Activated CD4-positive, alpha-beta memory T cell treated with anti-CD3 and anti-CD28 coated beads, Interleukin-2, amount 10 ng/mL, durations not matched to agents 7 days and 5 days (primary cell): ENCODE results near the gene IFIT5. TPM values are rescaled to one million over a fixed set of nuclear protein-coding genes. Genes with fewer than 3 reads are reported as not detected.
"Not testable (repeated sequence)": the region's sequence is repeated elsewhere in the genome, so short reads cannot be mapped to it uniquely, and the experiment has no call there.

ENCODE experiments used
- CTCF ChIA-PET: fragments of 350-600 bp; sonication (Branson Sonifier 250); formaldehyde crosslinking; loops from one replicate; lab custom pipeline; 2021; ENCODE audit warnings: antibody characterized with exemption, inconsistent platforms; lab: Charles Lee
- POLR2A ChIA-PET: fragments of 350-600 bp; sonication (Branson Sonifier 250); formaldehyde crosslinking; loops from one replicate; lab custom pipeline; 2021; ENCODE audit warnings: antibody characterized with exemption; lab: Charles Lee
- DNase-seq: peaks from one replicate; pipeline ENCODE4 v3.0.0-alpha.2; 2020
- H3K27ac Mint-ChIP-seq: one replicate; pipeline ENCODE4 v1.8.0; 2021; ENCODE audit warnings: mild to moderate bottlenecking, mixed read lengths
- H3K27me3 Mint-ChIP-seq: one replicate; pipeline ENCODE4 v1.8.0; 2021; ENCODE audit warnings: mixed read lengths
- H3K36me3 Mint-ChIP-seq: one replicate; pipeline ENCODE4 v1.8.0; 2021; ENCODE audit warnings: low read depth, mixed read lengths
- H3K4me1 Mint-ChIP-seq: one replicate; pipeline ENCODE4 v1.8.0; 2021; ENCODE audit warnings: mixed read lengths
- H3K4me3 Mint-ChIP-seq: one replicate; pipeline ENCODE4 v1.8.0; 2021; ENCODE audit warnings: mild to moderate bottlenecking, mixed read lengths
- H3K9me3 Mint-ChIP-seq: one replicate; pipeline ENCODE4 v1.8.0; 2021; ENCODE audit warnings: mixed read lengths
- total RNA-seq, 2 experiments: library from RNA; stranded (reverse); gene quantifications; one replicate each; pipeline ENCODE4 v1.2.3, GENCODE V29; 2021

IFIT5 gene
- total RNA-seq, 2 experiments from 2014 or later, result 44.0 to 45.1 TPM

- CTCF ChIA-PET, result interaction anchor here (0.9 kb wide), 1 partner anchor 15 kb away, joined by 3 read pairs; no protein-coding TSS in a partner anchor
- POLR2A ChIA-PET, result interaction anchor here (1.6 kb wide), 1 partner anchor 34 kb away, joined by 3 read pairs; no protein-coding TSS in a partner anchor
- peaks cover 2% of the 10 kb centered on the region for H3K4me1 Mint-ChIP-seq
- peaks cover 7% of the 10 kb centered on the region for H3K27me3 Mint-ChIP-seq
- H3K27ac Mint-ChIP-seq, result no peak overlapping the region
- H3K9me3 Mint-ChIP-seq, result no peaks in the 10 kb centered on the region
- no peak for DNase-seq
- no peak overlapping the region for H3K4me3 Mint-ChIP-seq
- no peaks in the 10 kb centered on the region for H3K36me3 Mint-ChIP-seq
Measured at GRCh38 chr10:89384474-89385340, 29.7 kb upstream of the IFIT5 start.

GRCh38 chr10:89388806-89389205, 25.6 kb upstream of the IFIT5 start:
- CTCF ChIA-PET, result interaction anchor here (0.7 to 1.6 kb wide), 4 partner anchors 30 to 171 kb away, joined by 3 to 4 read pairs (median 3); partner anchors contain the start of gene LIPA
- peaks cover 11% of the 10 kb centered on the region for H3K36me3 Mint-ChIP-seq
- POLR2A ChIA-PET, result interaction anchor here (0.7 kb wide), 1 partner anchor 25 kb away, joined by 3 read pairs; no protein-coding TSS in a partner anchor
- H3K27me3 Mint-ChIP-seq, result peaks cover 5% of the 10 kb centered on the region
- no peaks in the 10 kb centered on the region for H3K9me3 Mint-ChIP-seq
- DNase-seq, result no peak
- H3K4me1 Mint-ChIP-seq, result peaks cover 20% of the 10 kb centered on the region
- H3K27ac Mint-ChIP-seq, result no peak overlapping the region
- H3K4me3 Mint-ChIP-seq, result no peak overlapping the region

GRCh38 chr10:89389254-89389653, 25.1 kb upstream of the IFIT5 start:
- POLR2A ChIA-PET, result no interaction called here

GRCh38 chr10:89390476-89391225, 23.7 kb upstream of the IFIT5 start:
- ChIA-PET CTCF (interaction anchor here (0.7 to 1.3 kb wide), 2 partner anchors 139 to 273 kb away, joined by 3 read pairs; partner anchors contain the start of gene LIPA), POLR2A (interaction anchor here (0.9 kb wide), 1 partner anchor 24 kb away, joined by 3 read pairs; the partner anchor contains the start of gene IFIT5)
- H3K36me3 Mint-ChIP-seq, result peaks cover 25% of the 10 kb centered on the region
- H3K4me1 Mint-ChIP-seq, result peaks cover 33% of the 10 kb centered on the region
- no peaks in the 10 kb centered on the region for H3K27me3 Mint-ChIP-seq
- no peak overlapping the region for H3K4me3 Mint-ChIP-seq
- H3K9me3 Mint-ChIP-seq, result no peaks in the 10 kb centered on the region
- H3K27ac Mint-ChIP-seq, result no peak overlapping the region
- no peak for DNase-seq

More at GRCh38 chr10:89389254-89389653, 25.1 kb upstream of the IFIT5 start:
- H3K27ac Mint-ChIP-seq, result no peak overlapping the region
- H3K27me3 Mint-ChIP-seq, result peaks cover 5% of the 10 kb centered on the region
- DNase-seq, result no peak
- peaks cover 14% of the 10 kb centered on the region for H3K36me3 Mint-ChIP-seq
- peaks cover 24% of the 10 kb centered on the region for H3K4me1 Mint-ChIP-seq
- H3K4me3 Mint-ChIP-seq, result no peak overlapping the region
- H3K9me3 Mint-ChIP-seq, result no peaks in the 10 kb centered on the region
- CTCF ChIA-PET, result interaction anchor here (0.9 to 1.6 kb wide), 2 partner anchors 137 to 172 kb away, joined by 3 to 4 read pairs; partner anchors contain the start of gene LIPA

GRCh38 chr10:89391226-89391576, 23.2 kb upstream of the IFIT5 start:
- DNase-seq, H3K27ac Mint-ChIP-seq, H3K4me3 Mint-ChIP-seq, H3K27me3 Mint-ChIP-seq, H3K9me3 Mint-ChIP-seq: not testable (repeated sequence)
- Mint-ChIP-seq H3K4me1 (peaks cover 37% of the 10 kb centered on the region), H3K36me3 (peaks cover 29% of the 10 kb centered on the region)
- POLR2A ChIA-PET, result interaction anchor here (0.9 to 1.8 kb wide), 2 partner anchors 23 to 95 kb away, joined by 3 to 5 read pairs; partner anchors contain the start of gene IFIT5
- CTCF ChIA-PET, result interaction anchor here (1.3 kb wide), 1 partner anchor 139 kb away, joined by 3 read pairs; the partner anchor contains the start of gene LIPA

GRCh38 chr10:89391907-89392756, 22.2 kb upstream of the IFIT5 start, which contains the start of gene IFIT1:
Gene IFIT1, plus strand, starts transcription at chr10:89392623. Its CDS starts 90 bp downstream, at chr10:89392713.
- CTCF ChIA-PET, result interaction anchor here (0.6 to 2.3 kb wide), 8 partner anchors 22 to 813 kb away, joined by 3 to 19 read pairs (median 4); partner anchors contain the start of genes IFIT5, KIF20B and LIPA
- POLR2A ChIA-PET, result interaction anchor here (0.6 to 2.4 kb wide), 17 partner anchors 9 to 1530 kb away, joined by 3 to 50 read pairs (median 5); partner anchors contain the start of genes IFIT2, IFIT3, IFIT5 and KIF20B
- peak within 1 kb of the TSS; percentile 90 for H3K27ac Mint-ChIP-seq
- H3K27me3 Mint-ChIP-seq, result no peaks in the 10 kb centered on the region
- peaks cover 37% of the 10 kb centered on the region for H3K36me3 Mint-ChIP-seq
- DNase-seq, result peak; percentile 65
- peaks cover 43% of the 10 kb centered on the region for H3K4me1 Mint-ChIP-seq
- no peaks in the 10 kb centered on the region for H3K9me3 Mint-ChIP-seq
- peak within 1 kb of the TSS; percentile 87 for H3K4me3 Mint-ChIP-seq

- peaks cover 39% of the 10 kb centered on the region for H3K36me3 Mint-ChIP-seq
- CTCF ChIA-PET, result interaction anchor here (0.6 to 2.3 kb wide), 5 partner anchors 21 to 814 kb away, joined by 3 to 19 read pairs (median 5); partner anchors contain the start of genes IFIT5 and KIF20B
- peak overlapping the region; percentile 90 for H3K27ac Mint-ChIP-seq
- no peaks in the 10 kb centered on the region for H3K27me3 Mint-ChIP-seq
- H3K9me3 Mint-ChIP-seq, result no peaks in the 10 kb centered on the region
- POLR2A ChIA-PET, result interaction anchor here (0.6 to 2.4 kb wide), 13 partner anchors 20 to 1531 kb away, joined by 3 to 50 read pairs (median 7); partner anchors contain the start of genes IFIT2, IFIT3, IFIT5 and KIF20B
- DNase-seq, result no peak
- peaks cover 45% of the 10 kb centered on the region for H3K4me1 Mint-ChIP-seq
- H3K4me3 Mint-ChIP-seq, result peak overlapping the region; percentile 87
Measured at GRCh38 chr10:89392974-89393373, 21.4 kb upstream of the IFIT5 start.

- POLR2A ChIA-PET, result interaction anchor here (2.2 to 2.4 kb wide), 2 partner anchors 24 to 62 kb away, joined by 8 to 13 read pairs; no protein-coding TSS in a partner anchor
- no peak for DNase-seq
- H3K27me3 Mint-ChIP-seq, result no peaks in the 10 kb centered on the region
- CTCF ChIA-PET, result interaction anchor here (1.5 to 2.3 kb wide), 2 partner anchors 56 to 62 kb away, joined by 4 to 9 read pairs; no protein-coding TSS in a partner anchor
- no peaks in the 10 kb centered on the region for H3K9me3 Mint-ChIP-seq
- H3K27ac Mint-ChIP-seq, result no peak overlapping the region
- H3K36me3 Mint-ChIP-seq, result peaks cover 48% of the 10 kb centered on the region
- H3K4me1 Mint-ChIP-seq, result peaks cover 54% of the 10 kb centered on the region
- H3K4me3 Mint-ChIP-seq, result peak overlapping the region; percentile 87
Measured at GRCh38 chr10:89393898-89394297, 20.5 kb upstream of the IFIT5 start.

GRCh38 chr10:89395141-89395540, 19.2 kb upstream of the IFIT5 start:
- Mint-ChIP-seq H3K9me3 (no peaks in the 10 kb centered on the region), H3K27me3 (no peaks in the 10 kb centered on the region), H3K4me3 (peak overlapping the region; percentile 26), H3K27ac (no peak overlapping the region), H3K36me3 (peaks cover 61% of the 10 kb centered on the region), H3K4me1 (peaks cover 62% of the 10 kb centered on the region)
- DNase-seq, result no peak
- POLR2A ChIA-PET, result interaction anchor here (1.2 kb wide), 1 partner anchor 19 kb away, joined by 4 read pairs; the partner anchor contains the start of gene IFIT5
- CTCF ChIA-PET, result no interaction called here

GRCh38 chr10:89398003-89398749, 16.2 kb upstream of the IFIT5 start:
- H3K27me3 Mint-ChIP-seq, result no peaks in the 10 kb centered on the region
- no peak overlapping the region for H3K4me3 Mint-ChIP-seq
- peaks cover 83% of the 10 kb centered on the region for H3K36me3 Mint-ChIP-seq
- no peaks in the 10 kb centered on the region for H3K9me3 Mint-ChIP-seq
- ChIA-PET CTCF (no interaction called here), POLR2A (interaction anchor here (2.3 kb wide), 1 partner anchor 16 kb away, joined by 11 read pairs; the partner anchor contains the start of gene IFIT5)
- H3K27ac Mint-ChIP-seq, result peak overlapping the region; percentile 16
- no peak for DNase-seq
- H3K4me1 Mint-ChIP-seq, result peaks cover 59% of the 10 kb centered on the region
